HK-2 (cell line): ENCODE data around the gene GPR132.
A peak's percentile ranks its signal among the peaks of the same experiment; 100 is the strongest.
"Not testable (repeated sequence)": the region's sequence is repeated elsewhere in the genome, so short reads cannot be mapped to it uniquely, and the experiment has no call there.

ENCODE experiments used
- DNase-seq: peaks from one replicate; pipeline ENCODE4 v3.0.0-alpha.2; 2018; ENCODE audit not compliant: unreplicated experiment

The GPR132 gene

GRCh38 chr14:105091517-105092170, 26.4 kb upstream of the GPR132 start:
- DNase-seq: peak; percentile 92

GRCh38 chr14:105091054-105091516, 25.9 kb upstream of the GPR132 start:
- DNase-seq: no peak

- peak; percentile 91 for DNase-seq
Observed at GRCh38 chr14:105090493-105091053, 25.3 kb upstream of the GPR132 start.

- no peak for DNase-seq
Observed at GRCh38 chr14:105089746-105090492, 24.7 kb upstream of the GPR132 start.

- DNase-seq: no peak
Observed at GRCh38 chr14:105088812-105089745, 23.8 kb upstream of the GPR132 start.

- DNase-seq: peak; percentile 91
Observed at GRCh38 chr14:105087963-105088811, 23.0 kb upstream of the GPR132 start.

- DNase-seq: peak; percentile 86
Observed at GRCh38 chr14:105087308-105087962, 22.2 kb upstream of the GPR132 start.

GRCh38 chr14:105086833-105087307, 21.6 kb upstream of the GPR132 start:
- DNase-seq: peak; percentile 92

GRCh38 chr14:105085766-105086165, 20.5 kb upstream of the GPR132 start:
- no peak for DNase-seq

GRCh38 chr14:105084741-105085571, 19.7 kb upstream of the GPR132 start:
- DNase-seq: no peak

GRCh38 chr14:105083926-105084685, 18.9 kb upstream of the GPR132 start:
- DNase-seq: no peak

GRCh38 chr14:105082703-105083102, 17.5 kb upstream of the GPR132 start:
- DNase-seq: no peak

GRCh38 chr14:105081473-105081872, 16.2 kb upstream of the GPR132 start:
- not testable (repeated sequence) for DNase-seq

- no peak for DNase-seq
Observed at GRCh38 chr14:105080161-105080560, 14.9 kb upstream of the GPR132 start.

- no peak for DNase-seq
Observed at GRCh38 chr14:105078294-105078693, 13.1 kb upstream of the GPR132 start.

GRCh38 chr14:105077649-105077995, 12.4 kb upstream of the GPR132 start:
- DNase-seq: no peak

GRCh38 chr14:105076805-105077648, 11.8 kb upstream of the GPR132 start:
- no peak for DNase-seq
